T-helper 1 cell treated with Interleukin-12 subunit alpha and Interleukin-12 subunit beta and Interleukin-4 antibody, amounts not matched to agents 30 ng/mL and 1 ng/mL, for 36 hours (primary cell): ENCODE measurements around the gene WDR83. TPM values are rescaled to one million over a fixed set of nuclear protein-coding genes. Genes with fewer than 3 reads are reported as not detected.
"Not testable (repeated sequence)": the region's sequence is repeated elsewhere in the genome, so short reads cannot be mapped to it uniquely, and the experiment has no call there.

Experiments used
- intact Hi-C: fragments of 100-400 bp; cut with micrococcal nuclease; formaldehyde crosslinking; loops from one replicate; pipeline ENCODE4 v1.15.1; 2024
- total RNA-seq: library from RNA; stranded (reverse); gene quantifications from 2 replicates; pipeline ENCODE4 v1.2.3, GENCODE V29; 2022

WDR83 gene
- total RNA-seq, 1 donor from 2014 or later, result 19.2 TPM

DNA sequence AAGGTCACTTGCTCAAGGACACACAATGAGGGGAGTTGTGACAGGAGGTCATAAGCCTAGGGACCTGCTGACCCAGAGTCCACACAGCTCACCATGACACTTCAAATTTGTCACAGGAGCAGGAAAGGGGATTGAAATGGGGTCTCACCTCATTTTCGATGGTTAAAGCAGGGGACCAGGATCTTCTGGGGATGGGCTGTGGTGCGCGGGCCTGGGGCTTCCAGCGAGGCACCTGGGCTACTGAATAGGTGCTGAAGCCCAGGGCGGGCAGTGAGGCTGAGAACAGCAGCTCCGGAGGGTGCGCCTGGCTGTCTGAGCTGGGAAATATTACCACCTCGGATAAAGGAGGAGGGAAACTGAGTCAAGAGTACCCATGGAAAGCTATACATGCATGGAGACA, 11.1 kb upstream of the WDR83 start:
- intact Hi-C loops, result no loop called here

DNA sequence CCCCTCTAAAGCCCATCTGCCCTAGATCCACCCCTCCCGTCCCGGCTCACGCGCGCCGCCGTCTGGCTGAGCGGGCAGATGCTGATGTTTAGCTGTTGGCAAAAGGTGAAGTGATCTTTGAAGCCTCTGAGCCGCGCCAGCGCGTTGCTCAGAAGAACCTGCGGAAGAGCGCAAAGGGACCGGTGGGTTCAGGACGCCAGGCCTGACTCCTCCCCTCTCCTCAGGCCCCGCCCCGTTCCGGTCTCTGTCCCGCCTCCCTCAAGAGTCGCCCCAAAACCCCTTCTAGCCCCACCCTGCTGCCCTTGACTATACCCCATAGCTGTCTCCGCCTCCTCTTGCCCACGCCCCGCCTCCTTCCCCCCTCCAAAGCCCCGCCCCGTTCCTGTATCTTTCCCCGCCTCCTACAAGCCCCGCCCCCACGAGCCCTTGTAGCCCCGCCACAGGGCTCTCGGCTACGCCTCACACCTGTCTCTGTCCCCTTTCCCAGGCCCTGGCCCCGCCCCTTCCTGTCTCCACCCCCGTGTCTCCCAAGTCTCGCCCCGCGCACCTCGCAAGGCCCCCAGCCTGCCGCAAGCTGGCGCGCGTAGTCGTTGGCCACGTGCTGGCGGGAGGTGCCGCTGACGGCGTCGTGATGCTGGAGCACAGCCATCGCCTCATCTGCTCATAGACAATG, 9.6 kb upstream of the WDR83 start:
- intact Hi-C loops, result no loop called here

DNA sequence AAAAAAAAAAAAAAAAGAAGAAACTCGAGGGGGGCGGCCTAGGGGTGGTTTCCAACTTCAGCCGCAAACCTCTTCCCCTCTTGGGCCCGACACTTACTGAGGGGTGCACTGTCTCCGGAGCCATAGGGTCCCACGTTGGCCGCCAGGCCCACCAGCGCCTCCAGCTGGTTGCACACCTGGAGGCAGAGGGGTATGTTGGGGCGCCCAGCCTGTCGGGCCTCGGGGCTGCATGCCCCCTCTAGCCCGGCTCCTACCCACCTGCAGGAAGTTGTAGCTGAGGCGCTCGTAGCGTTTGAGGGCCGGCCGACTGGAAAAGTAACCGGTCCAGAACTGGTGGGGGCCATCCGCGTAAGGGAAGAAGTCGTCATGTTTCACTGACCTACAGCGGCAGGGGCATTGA, 8.6 kb upstream of the WDR83 start:
- intact Hi-C loops, result no loop called here

DNA sequence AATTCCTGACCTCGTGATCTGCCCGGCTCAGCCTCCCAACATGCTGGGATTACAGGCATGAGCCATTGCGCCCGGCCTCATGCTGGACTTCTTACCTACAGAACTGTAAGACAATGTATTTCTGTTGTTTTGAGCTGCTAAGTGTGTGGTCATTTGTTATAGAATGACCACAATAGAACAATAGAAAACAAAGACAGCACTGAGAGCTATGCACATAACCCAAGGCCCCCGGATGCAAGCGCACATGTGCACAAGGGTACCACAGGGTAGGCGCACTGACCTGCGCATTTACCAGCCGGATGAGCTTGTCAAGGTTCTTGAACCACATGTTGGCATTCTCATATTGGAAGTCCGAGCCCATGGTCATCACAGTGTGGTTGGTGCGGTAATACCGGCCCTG, 5.6 kb upstream of the WDR83 start:
- intact Hi-C loops, result no loop called here

DNA sequence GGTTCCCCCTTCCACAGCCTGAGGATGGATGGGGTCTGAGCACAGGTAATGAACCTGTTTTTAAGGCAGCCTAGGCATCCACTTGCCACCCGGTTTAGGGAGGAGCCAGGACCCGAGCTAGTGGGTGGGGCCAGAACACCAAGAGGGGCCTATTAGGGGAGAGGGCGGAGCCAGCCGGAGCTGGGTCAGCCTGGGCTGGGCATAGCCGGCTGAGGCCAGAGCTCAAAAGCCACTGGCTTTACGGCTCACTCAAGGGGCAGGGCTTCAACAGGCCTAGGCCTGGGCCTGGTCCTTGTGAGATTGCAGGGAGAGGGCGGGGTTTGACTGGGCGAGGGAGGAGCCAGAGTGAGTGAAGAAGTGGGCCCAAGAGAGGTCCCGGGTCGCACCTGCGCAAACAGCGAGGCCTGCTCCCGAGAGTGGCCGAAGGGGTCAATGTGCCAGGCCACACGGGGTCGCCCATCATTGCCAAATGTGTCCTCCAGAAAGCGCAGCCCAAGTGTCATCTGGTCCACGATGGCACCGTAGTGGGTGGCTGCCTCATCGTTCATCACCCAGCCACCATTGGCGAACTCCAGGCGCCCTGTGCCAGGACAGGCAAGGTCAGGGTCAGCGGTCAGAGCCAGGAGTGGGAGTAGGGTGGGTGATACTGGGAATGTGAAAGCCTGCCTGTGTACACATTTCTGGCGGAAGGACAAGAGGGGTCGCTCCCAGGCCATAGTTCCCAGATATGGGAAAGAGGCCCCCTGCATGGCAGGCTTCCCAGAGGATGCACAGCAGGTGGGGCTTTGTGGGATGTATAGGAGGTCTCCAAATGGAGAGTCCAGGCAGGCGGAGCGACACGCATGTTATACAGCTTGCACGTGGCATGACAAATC, 2.0 kb upstream of the WDR83 start:
- intact Hi-C loops, result loop anchor here (5.0 kb wide), 4 partner anchors 262 to 742 kb away; partner anchors contain the start of genes ZNF563 and ZNF799

DNA sequence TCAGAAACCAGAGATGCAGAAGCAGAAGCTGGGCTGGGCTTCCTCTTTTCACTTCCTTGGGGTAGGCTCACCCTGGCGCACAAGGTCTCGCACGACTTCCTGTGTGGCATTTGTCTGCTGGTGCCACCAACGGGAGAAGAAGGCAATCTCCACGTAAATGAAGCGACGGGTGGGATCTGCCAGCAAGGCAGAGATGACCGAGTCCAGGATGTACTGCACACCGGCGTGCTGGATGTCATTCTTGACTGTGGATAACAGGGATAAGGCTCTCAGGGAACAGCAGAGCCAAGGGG, 1.4 kb upstream of the WDR83 start:
- intact Hi-C loops, result loop anchor here (5.0 kb wide), 4 partner anchors 263 to 743 kb away; partner anchors contain the start of genes ZNF563 and ZNF799

DNA sequence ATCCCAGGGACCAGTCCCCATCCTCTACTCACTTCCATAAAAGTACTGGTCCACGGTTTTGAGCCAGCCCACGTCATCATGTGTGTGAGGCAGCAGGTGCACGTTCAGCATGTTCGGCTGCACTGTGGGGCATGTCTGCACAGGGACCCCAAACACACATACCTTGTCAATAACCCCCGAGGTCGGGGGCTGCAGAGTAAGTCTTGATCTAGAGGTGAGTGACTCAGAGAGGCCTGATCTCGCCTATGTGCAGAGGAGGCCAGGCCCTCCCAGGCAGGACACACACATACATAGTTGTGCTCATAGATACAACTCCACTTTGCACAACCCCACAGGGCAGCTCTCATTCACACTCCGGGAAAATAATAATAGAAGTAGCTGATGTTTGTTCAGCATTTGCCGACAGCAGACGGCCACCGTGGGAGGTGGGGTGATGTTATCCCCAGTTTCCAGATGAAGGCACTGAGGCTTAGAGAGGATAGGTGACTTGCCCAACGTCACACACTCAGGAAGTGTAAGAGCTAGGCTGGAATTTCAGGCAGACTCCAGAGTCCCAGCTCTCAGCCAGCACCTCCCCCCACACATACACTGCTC, 839 bp upstream of the WDR83 start:
- intact Hi-C loops, result loop anchor here (1.0 to 5.0 kb wide), 7 partner anchors 52 to 743 kb away; partner anchors contain the start of genes ZNF443, ZNF563 and ZNF799

DNA sequence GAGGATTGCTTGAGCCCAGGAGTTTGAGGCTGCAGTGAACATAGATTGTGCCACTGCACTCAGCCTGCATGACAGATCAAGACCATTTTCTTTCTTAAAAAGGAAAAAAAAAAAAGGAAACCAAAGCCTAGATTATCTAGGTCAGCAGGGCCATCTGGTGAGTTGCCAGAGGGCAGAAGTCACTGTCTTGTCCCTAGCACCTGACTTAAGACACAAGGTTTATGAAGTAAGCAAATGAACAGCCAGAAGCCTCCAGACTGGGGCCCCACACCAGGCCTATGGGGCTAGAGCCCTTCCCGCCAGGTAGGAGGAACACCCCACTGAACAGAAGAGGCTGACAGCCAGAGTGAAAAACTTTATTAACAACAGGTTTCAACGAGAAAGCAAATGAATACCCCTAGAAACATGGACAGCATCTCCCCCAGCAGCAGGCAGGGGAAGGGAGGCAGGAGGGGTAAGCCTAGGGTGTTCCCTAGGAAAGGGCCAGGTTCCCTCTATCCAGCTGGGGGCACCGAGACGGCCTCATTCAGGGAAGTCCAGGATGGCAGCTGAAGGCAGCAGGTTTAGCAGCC, 1.2 kb downstream of the WDR83 start:
- intact Hi-C loops, result loop anchor here (2.0 to 5.0 kb wide), 6 partner anchors 69 to 746 kb away; partner anchors contain the start of genes GET3, ZNF443, ZNF563 and ZNF799

DNA sequence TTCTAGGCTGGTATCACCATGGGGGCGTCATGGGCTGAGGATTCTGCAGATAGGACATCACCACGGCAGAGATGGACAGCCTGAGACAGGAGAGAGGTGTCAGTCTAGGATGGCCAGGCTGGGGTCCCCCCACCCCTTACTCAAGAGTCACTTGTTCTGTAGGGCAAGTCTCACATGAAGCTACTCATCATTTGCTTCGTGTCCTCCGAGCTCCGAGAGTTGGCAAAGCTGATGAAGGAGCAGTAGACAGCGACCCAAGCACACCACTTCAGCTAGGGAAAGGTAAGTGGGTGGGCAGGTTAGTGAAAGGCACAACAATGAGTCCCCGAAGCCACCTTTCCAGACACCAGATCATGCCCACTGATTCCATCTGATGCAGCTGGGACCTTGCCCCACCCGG, 1.7 kb downstream of the WDR83 start:
- intact Hi-C loops, result loop anchor here (2.0 to 5.0 kb wide), 5 partner anchors 68 to 746 kb away; partner anchors contain the start of genes GET3, ZNF563 and ZNF799

DNA sequence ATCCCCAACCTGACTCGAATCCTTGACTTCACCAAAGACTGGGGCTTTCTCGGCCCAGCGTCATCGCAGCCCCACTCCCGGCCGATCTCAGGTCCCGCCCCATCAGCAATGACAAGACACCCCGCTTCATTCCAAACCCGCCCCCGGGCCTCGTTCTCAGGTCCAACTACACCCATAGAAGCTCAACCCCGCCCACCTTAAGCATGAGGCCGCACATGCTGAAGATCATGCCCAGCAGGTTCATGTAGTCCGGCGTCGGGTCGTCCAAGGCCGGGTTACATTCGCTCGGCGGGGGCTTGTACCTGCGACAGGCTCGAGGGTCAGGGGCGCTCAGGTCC, 2.3 kb downstream of the WDR83 start:
- intact Hi-C loops, result loop anchor here (1.0 to 5.0 kb wide), 10 partner anchors 12 to 747 kb away; partner anchors contain the start of genes DHPS, FBXW9, GET3 and ZNF490

DNA sequence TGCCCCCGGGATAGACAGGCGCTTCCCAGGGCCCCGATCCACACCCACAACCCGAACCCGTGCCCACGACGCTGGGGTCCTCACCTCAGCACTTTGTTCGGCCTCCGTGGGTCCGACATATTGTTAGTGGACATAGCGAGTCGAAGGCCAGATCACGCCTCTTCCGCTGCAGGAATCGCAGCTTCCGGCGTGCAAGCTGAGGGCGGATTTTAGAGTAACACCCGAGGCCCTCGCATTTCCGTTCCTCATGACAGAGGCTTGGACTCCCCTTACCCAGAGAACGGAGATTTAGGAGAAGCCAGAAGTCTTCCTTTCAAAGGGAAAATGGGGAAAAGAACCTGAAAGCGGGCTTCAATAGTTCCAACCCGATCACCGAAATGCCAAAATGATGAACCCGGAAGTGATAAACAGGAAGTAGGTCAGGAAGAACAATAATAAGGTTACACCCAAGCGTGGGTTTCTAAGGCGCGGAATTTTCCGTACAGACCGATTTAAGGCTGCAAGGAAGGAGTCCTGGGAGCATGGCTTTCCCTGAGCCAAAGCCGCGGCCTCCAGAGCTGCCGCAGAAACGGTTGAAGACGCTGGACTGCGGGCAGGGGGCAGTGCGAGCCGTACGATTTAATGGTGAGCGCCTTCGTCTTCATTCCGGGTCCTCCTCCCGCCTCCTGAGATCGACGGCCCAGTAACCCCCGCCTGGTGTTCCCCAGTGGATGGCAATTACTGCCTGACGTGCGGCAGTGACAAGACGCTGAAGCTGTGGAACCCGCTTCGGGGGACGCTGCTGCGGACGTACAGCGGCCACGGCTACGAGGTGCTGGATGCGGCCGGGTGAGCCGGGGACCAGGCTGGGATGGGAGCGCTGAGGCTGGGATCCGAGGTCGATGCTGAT, 2.9 kb downstream of the WDR83 start:
- intact Hi-C loops, result loop anchor here (1.0 to 5.0 kb wide), 10 partner anchors 12 to 747 kb away; partner anchors contain the start of genes DHPS, FBXW9, GET3 and ZNF490

DNA sequence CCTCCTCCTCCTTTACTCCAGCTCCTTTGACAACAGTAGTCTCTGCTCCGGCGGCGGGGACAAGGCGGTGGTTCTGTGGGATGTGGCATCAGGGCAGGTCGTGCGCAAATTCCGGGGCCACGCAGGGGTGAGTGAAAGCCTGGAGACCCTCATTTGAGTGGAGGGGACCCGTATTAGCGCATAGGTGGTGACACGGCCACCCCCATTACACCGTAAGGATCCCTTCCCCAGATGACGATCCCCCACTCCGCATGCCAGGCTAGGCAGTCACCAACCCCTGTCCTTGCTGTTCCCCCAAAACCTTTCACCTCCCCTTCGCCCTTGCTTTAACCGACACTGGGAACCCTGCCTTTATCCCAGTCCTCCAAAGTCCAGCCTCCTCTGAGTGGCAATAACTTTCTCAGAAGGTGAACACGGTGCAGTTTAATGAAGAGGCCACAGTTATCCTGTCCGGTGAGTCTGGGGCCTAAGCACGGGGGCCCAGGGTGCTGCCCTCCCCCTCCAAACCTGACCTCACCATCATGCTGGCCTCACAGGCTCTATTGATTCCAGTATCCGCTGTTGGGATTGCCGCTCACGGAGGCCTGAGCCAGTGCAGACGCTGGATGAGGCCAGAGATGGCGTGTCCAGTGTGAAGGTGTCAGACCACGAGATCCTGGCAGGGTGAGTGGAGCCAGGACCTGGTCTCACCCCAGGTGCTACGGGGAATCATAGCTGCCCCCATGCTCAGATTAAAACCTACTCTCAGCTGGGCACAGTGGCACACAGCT, 3.7 kb downstream of the WDR83 start:
- intact Hi-C loops, result no loop called here

DNA sequence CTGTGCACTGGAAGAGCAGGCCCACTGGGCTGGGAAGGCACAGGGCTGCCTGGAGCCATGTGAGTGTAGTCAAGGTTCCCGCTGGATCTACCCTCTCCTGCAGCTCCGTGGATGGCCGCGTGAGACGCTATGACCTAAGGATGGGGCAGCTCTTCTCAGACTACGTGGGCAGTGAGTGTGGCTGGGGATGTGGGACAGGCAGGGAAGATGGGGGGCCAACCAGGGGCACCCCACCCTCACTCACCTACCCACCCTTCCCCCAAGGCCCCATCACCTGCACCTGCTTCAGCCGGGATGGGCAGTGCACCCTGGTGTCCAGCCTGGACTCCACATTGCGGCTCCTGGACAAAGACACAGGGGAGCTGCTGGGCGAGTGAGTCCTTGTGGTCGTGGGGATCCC, 6.1 kb downstream of the WDR83 start:
- intact Hi-C loops, result loop anchor here (1.0 kb wide), 2 partner anchors 32 to 108 kb away; no protein-coding TSS in a partner anchor

DNA sequence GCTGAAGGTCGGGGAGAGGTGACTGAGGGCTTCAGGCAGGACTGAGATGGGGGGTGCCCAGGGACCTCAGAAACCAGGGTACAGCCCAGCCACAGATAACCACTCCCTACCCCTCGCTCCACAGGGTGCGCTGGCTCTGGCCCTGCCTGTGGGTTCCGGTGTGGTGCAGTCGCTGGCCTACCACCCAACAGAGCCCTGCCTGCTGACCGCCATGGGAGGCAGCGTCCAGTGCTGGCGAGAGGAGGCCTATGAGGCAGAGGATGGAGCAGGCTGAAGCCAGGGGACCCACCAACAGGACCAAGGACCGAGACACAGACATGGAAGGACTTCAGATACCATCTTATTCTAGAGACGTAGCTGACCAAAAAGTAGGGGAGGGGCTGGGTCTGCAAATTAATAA, 8.8 kb downstream of the WDR83 start:
- intact Hi-C loops, result no loop called here

DNA sequence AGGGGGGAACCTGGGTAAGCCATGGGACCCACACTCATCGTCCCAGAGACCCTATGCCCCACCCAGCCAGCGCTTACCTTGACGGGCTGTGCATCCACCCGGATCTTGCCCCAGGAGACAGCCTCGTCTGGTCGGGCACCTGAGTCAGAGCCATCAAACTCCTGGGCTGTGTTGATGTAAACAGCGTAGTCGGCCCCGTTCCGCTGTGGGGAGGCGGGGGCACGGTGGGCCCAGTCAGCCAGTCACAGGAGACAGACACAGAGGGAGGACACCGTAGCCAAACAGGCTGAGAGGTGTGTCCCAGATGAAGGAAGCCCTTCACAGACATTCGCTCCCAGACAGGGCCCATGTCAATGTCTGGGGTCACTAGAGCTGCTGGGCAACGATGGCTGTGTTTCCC, 9.3 kb downstream of the WDR83 start:
- intact Hi-C loops, result loop anchor here (1.0 kb wide), 2 partner anchors 112 to 171 kb away; no protein-coding TSS in a partner anchor

DNA sequence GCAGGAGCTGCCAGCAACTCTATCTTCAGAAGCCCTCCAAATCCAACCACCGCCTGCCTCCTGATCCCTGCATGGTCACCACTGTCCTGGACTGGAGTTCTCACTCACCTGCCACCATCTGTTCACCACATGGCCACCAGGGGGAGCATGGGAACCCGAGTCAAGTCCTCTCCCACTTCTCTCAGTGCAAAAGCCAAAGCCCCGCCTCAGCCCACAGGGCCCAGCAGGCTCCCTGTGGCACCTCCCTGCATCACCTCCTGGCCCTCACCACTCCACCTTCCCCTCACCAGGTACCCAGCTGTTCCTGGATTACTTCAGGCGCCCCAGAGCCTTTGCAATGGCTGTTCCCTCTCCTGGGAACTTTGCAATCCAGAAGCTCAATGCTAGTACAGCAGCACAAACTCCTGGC, 9.8 kb downstream of the WDR83 start:
- intact Hi-C loops, result loop anchor here (1.0 kb wide), 2 partner anchors 112 to 171 kb away; no protein-coding TSS in a partner anchor

DNA sequence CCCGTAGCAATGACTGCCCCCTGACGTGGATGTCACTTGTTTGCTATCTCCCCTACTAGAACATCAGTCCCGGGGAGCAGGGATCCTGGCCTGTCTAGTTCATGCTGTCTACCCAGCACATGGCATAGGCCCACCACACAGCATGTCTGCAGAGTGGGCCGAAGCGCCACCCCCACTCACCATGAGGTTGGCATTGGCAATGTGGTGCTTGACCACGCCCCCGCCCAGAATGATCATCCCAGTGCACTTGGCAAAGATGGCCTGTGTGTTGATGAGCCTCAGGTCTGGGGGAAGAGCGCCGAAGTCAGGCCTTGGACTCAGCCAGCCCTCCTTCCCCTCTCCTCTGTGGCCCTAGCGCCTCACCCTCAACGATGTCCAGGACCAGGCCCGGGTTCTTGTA, 10.3 kb downstream of the WDR83 start:
- intact Hi-C loops, result loop anchor here (1.0 kb wide), 2 partner anchors 113 to 170 kb away; no protein-coding TSS in a partner anchor

DNA sequence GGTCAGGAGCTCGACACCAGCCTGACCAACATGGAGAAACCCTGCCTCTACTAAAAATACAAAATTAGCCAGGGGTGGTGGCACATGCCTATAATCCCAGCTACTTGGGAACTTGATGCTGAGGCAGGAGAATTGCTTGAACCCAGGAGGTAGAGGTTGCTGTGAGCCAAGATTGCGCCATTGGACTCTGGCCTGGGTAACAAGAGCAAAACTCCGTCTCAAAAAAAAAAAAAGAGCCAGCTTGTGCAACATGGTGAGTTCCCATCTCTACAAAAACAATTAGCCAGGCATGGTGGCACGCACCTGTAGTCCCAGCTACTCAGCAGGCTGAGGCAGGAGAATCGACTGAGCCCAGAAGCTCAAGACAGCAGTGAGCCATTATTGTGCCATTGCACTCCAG, 11.4 kb downstream of the WDR83 start:
- intact Hi-C loops, result not testable (repeated sequence)

DNA sequence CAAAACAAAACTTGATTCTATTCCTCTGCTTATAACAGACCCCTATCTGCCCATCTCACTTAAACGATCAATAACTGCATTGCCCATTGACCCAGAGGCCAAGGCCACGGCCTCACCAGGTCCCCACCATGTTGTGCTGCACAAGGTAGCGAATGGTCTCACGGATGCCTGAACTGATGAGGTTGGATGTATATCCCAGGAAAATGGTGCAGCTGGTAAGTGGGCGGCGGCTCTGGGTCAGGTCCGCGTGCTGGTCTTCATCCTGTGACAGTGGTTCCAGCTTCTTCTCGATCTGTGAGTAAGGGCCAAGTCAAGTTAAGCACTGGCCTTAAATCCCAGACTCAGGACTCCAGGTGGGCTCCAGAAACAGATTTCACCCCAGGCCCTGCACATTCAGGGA, 13.4 kb downstream of the WDR83 start:
- intact Hi-C loops, result loop anchor here (2.0 to 5.0 kb wide), 3 partner anchors 111 to 472 kb away; partner anchors contain the start of genes IER2, JUNB, STX10 and ZNF44
